GM19324 (cell line): Measurements from ENCODE around the gene FRMD8.

ENCODE experiments used
- ATAC-seq: cut with Tn5 transposase; IDR thresholded peaks from one replicate; pipeline ENCODE4 v1.9.1; 2021; ENCODE audit warnings: mild to moderate bottlenecking, moderate library complexity; ENCODE audit not compliant: unreplicated experiment, low FRiP score

Gene FRMD8

DNA sequence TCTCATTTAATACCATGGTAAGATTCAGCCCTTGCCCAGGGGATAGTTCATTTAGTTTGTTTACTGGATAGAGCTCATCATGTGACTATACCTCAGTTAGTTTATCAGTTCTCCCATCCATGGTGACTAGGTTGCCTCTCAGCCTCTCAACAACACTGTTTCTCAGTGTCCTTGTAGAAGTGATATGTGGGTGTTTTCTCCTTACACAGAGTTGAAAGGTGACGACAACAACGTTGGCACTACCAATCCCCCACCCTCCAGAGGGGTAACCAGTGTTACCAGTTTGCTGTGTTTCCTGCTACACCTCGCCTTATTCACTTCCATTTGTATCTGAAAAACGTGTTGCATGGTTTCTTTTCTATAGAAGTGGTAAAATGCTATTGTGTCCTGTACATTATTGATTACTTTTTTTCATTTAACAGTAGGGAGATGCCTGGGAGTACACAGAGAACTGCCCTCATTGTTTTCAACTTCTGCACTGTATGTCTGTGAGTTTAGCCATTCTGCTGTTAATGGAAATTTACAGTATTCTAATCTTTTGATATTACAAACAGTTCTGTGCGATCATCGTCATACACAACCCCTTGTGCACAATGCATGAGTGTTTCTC, 47.7 kb downstream of the FRMD8 start:
- no peak for ATAC-seq

DNA sequence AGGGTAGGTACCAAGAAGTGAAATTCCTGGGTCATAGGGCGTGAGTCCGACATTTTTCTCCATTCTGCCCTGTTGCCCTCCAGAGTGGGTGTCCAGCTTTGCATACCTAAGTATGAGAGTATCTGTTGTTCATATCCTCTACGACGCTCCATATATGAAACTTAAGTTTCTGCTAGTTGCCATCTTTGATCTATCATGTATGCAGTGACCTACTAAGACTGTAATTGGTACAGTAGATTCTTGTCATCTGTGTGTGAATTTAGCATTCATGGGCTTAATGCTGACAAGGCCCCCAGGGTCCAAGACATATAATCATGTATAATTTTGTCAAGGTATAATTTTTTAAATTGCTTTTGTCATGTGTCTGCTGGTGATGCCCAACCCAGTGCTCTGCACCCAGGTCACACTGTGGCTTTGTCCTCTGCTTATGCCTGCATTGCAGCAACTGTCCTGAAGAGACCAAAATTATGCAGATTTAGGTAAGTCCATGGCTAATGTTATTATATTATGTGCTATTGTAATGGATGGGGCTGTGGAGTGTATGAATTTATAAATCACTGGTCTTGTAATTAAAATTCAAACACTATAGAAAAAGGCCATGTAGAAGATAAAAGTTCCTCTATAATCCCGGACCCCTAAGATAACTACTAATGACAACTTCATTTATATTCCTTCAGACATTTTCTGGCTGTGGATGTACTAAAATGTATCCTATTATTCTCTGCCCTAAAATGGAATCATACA, 48.4 kb downstream of the FRMD8 start:
- no peak for ATAC-seq

DNA sequence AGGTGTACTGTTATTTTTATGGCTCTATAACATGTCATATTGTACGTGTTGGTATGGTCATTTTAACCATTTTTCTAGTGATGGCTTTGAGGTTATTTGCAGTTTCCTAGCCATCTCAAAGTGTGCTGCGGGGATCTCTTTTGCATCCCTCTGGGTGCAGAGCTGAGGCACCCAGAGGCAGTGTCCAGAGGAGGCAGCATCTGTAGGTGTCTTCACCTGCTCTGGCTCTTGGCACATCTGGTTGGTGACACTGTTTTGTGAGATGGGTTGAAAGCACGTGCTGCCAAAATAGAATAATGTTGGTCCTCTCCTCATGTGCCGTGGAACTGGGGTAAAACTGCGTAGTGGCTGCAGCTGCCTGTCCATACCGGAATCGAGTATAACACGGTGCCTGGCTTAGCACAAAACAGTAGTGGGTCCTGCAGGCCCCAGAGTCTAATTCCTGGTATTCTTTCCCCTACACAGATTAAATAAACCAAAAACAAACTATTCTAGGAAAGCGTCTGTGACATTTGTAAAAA, 49.0 kb downstream of the FRMD8 start:
- no peak for ATAC-seq

DNA sequence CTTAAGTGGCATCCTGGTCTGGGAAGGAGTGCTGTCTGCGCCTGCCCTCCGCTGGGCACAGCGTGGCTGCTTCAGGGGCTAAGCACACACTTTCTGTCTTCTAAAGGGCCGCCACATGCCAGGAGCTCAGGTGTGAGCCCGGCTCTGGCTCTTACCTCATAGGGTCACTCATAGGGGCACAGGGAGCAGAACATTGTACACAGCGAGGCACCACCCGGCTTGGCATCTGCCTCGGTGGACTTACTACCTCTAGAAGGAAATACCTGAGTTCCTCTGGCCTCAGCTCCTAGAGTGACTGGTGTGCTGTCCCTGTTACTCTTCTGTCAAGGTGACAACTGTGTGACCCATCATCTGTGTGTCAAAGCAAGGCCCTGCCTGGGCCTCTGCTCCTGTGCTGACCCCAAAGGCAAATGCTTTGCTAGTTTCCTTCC, 49.6 kb downstream of the FRMD8 start:
- ATAC-seq: no peak

DNA sequence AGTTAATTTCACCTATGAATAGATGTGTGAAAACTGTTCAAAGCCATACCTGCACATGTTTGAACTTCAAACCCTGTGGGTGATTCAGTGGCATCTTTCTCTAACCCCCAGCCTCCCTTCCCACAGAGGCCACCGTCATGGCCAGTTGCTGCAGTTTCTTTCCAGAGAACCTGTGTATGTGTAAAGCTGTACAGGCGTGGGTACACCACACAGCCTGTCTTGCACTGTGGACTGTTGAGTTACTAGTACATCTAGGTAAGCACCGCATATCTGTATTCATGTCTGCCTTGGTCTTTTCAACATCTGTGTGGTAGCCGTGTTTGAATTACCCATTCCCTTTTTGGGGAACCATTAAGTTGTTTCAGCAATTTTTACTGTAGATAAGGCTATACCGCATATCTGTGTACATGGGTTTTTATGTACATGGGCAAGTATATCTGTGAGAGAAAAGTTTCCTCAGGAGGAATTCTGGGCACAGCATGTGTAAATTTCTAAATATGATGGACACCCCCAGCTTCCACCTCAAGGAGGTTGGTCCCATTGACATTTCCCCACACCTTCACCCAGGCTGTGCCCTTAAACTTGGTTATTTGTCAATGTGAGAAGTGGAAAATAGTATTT, 50.1 kb downstream of the FRMD8 start:
- no peak for ATAC-seq

DNA sequence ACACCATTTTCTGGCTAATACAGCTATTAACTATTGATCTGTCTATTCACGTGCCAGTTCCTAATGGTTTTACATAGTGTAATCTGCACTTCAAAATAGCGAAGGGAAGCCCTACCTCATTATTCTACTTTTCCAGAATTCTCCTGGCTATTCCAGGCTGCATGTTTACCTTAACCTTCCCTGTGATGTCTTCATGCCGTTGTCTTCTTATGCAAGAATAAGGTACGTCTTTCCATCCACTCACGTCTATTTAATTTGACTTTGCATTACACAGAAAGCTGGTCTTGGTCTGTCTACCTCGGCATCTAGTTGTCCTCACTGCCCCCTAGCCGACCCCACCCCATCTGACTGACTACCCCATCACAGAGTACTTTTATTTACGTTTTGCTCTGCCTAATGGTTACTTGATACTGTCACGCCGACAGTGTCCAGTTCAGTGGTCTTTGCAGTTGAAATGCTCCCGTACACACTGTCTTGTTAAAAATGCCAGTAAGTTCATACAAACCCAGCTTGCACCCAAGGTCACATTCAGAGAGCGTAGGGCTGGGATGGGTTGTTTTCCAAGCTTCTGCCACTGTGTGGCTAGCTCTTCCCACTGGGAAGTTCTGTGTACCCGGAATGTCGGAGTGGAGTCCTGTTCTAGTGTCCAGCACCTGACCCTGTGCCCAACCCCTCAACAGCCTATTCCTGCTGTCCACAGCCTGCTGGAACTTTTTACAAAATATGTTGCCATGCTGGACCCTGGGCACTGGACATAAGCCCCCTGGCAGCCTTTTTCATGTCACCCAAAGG, 51.2 kb downstream of the FRMD8 start:
- ATAC-seq: no peak

DNA sequence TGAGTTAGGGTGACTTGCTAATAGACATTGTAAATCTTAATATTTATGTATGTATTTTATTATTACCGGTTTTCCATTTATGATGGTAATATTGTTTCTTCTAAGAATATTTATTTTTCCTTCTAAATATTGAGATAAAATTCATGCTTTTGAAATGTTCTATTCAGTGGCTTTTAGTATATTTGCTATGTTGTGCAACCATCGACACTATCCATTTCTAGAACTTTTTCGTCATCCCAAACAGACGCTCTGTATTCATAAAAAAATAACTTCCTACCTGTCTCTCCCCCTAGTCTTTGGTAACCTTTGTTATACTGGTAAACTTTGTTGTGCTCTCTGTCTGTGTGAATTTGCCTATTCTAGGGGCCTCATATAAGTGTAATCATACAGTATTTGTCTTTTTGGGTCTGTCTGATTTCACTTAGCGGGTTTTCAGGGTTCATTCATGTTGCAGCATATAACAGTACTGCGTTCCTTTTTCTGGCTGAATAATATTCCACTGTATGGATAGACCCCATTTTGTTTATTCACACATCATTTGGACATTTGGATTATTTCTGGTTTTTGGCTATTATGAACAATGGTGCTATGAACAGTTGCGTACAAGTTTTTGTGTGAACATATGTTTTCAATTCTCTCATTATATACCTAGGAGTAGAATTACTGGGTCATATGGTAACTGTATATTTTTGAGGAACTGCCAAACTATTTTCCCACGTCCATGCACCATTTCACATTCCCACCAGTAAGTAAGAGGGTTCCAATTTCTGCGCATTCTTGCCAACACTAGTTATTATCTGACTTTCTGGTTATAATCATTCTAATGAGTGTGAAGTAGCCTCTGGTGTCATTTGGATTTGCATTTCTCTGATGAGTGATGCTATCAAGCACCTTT, 52.1 kb downstream of the FRMD8 start:
- ATAC-seq: no peak

DNA sequence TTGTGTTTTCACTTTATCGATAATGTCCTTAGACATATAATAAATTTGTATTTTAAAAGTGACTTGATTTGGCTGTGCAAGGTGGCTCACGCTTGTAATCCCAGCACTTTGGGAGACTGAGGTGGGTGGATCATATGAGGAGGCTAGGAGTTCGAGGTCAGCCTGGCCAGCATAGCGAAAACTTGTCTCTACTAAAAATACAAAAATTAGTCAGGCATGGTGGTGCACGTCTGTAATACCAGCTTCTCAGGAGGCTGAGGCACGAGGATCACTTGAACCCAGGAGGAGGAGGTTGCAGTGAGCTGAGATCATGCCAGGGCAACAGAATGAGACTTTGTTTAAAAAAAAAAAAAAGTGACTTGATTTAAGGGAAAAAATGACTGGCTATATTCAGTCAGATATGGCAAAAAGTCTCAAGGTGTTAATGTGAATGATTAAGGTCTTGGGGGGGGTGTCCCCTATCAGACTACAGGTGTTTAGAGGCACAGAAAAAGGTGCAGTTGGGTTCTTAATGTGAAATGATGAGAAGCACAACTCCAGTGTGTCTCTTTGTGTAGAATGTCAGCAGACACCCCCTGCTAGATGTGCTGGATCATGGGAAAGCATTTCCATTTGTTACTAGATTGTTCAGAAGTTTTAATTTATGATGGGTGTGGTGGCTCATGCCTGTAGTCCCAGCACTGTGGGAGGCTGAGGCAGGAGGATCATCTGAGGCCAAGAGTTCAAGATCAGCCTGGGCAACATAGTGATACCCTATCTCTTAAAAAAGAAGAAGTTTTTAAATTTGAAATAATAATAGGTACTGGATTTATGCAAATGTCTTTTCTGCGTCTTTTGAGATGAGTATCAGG, 53.1 kb downstream of the FRMD8 start:
- no peak for ATAC-seq

DNA sequence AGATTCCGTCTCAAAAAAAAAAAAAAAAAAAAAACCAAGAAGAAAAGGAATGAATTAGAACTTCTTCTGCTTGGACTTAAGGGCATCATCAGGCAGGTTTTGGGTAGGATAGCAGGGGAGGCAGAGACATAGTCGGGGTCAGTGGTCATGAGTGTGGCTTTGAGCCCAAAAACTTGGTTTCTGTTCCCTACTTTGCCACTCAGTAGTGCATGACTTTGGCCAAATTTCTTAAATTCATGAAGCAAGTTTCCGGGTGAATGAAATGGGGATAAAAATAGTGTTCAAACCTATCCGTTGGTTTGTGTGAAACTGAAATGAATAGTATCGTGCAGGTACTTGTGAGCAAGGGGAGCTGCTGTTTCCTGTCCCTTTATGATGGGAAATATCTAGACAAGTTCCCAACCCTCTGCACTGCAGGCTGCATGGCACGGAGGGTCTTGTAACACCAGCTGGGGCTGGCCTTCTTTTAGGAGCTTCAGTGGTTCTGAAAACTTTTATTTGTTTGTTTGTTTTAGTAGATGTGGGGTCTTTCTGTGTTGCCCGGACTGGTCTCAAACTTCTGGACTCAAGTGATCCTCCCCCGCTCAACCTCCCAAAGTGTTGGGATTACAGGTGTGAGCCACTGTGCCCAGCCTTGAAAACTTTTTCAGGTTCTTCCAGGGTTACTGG, 54.5 kb downstream of the FRMD8 start:
- peak; percentile 58 for ATAC-seq

DNA sequence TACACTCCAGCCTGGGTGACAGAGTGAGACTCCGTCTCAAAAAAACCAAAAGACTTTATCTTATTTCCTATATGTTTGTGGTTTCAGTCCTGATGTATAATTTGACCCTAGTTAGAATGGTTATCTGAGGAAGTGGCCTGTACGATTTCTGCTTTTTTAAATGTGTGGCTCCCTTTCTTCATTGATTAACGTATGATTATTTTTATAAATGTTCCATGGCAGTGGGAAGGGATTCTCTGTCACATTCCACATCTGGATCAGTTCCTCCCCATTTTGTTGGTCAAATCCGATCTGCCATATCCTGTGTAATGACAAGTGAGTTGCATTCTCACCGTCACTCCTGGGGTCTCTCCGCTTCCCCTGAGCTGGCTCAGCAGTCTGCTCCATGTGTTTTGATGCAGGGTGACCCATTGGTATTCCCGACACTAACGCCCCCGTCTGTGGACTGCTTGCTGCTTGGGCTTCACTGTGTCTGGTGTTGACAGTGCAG, 56.5 kb downstream of the FRMD8 start:
- ATAC-seq: no peak

DNA sequence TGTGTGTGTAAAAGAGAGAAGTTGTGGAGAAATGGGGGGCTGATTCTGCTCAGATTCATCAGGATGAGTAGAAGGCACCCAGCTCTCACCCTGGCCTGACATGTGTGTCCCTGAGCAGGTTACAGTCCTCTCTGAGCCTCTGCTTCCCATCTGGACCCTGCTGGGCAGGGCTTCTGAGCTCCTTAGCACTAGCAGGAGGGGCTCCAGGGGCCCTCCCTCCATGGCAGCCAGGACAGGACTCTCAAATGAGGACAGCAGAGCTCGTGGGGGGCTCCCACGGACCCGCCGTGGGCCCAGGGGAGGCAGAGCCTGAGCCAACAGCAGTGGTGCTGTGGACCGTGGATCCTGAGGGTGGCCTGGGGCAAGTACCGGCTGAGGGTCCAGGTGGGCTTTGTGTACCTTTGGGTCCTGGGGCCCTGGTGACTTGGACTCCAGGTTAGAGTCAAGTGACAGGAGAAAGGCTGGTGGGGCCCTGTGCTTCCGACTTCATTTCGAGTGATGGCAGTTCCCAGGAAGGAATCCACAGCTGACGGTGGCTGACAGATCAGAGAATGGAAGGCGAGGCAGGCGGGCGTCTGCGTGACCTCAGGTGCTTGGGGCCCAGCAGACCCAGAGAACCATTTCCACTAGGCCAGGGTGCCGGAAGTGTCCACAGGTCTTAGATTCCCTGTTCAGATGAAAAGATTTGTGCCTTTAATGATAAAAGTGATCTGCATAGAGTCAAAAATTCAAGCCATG, 58.0 kb downstream of the FRMD8 start:
- ATAC-seq: no peak

DNA sequence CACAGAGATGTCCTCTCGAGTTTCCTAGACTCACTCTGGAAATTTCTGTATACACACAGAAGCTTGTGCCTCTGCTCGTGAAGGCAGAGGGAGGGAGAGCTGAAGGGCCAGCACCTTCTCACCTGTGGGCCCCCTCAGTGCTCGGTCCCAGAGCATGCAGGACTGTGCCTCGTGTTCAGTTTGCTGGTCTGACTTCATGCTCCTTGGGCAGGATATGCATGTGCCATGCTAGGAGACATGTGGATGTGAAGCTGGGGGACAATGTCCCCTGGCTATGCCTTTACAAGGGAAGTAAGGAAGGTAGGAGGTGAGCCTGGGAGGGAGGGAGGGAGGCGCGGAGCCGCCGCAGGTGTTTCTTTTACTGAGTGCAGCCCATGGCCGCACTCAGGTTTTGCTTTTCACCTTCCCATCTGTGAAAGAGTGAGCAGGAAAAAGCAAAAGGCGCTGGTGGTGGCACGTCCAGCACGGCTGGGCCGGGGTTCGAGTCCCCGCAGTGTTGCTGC, 58.7 kb downstream of the FRMD8 start:
- ATAC-seq: no peak

DNA sequence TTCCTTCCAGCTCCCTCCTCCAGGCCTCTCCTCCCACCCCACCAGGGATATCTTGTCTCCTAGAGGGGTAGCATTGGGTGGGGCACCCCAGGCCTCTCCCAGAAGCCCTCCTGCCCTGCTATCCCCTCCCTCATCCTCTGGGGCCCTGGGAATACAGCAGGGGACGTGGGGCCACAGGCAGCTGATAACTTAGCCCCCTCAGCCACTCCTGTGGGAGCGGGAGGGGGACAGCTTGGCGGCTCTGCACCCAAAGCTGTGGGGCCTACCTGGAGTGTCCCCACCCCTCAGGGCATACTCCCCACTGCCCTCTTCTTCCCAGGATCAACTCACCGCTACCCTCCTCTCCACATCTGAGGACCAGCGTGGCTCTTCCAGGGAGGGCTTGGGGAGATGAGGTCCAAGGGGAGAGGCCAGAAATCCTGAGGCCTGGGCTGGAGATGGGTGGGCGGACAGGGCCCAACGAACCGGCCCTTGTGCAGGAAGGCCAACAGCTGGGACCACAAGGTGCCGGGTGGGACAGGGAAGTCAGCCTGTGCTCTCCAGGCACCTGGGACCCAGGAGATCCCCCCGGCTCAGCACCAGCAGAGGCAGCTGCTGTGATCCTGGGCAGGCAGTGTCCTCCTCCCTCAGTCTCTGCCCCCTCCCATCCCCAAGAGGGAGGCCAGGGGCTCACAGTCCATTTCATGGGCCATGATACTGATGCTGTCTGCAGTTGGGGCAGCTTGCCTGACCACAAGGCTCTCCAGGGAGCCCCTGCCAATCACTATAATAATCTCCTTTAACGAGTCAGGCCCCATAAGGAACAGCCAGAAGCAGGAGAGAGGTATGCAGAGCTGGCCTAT, 59.4 kb downstream of the FRMD8 start:
- no peak for ATAC-seq

DNA sequence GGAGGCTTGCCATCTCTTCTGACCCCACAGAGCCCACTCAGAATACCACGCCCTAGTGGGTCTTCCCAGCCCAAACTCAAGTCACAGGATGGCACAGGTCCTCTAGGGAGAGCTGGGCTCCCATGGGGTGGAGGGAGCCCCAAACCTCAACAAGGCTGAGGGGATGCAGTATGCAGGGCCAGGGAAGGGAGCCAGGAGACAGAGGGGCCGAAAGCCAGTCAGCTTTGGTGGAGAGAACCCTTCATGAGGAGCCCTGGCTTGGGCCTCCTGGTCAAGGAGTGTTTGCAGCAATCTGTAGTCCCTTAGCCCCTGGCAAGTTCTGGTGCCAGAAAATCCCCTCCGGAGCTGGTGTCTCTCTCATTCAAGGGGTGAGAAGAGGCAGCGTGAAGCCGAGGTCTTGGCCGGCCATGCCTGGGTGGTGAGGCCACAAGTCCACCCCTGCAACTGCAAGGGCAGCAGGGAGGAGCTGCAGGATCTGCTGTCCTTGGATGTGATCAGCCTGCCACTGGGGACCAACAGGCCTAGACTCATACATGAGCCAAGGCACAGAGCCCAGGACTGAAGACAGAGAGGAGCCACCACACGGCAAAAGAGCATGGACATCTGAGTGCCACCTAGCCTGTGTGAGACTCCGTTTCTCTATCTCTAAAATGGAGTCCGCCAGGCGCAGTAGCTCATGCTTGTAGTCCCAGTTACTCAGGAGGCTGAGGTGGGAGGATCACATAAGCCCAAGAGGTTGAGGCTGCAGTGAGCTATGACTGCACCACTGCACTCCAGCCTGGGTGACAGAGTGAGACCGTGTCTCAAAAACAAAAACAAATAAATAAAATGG, 60.2 kb downstream of the FRMD8 start:
- no peak for ATAC-seq

DNA sequence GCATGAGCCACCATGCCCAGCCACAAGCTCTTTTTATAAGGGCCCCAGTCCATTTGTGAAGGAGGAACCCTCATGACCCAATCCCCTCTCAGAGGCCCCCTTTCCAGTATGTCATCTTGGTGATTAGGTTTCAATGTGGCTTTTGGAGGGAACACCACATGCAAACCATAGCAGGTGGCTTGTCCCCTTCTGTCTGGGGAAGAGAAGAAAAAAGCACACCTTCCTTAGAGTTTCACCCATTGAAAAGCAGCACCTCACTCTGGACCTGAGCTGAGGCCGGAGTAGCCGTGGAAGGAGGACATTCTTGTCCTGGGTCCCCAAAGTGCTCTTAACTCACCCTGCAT, 61.6 kb downstream of the FRMD8 start:
- no peak for ATAC-seq
